Colonic mucosa (tissue), 4 donors: Measurements from ENCODE around the gene ABLIM1. TPM values are rescaled to one million over a fixed set of nuclear protein-coding genes. Genes with fewer than 3 reads are reported as not detected.
A peak's percentile ranks its signal among the peaks of the same experiment; 100 is the strongest.
"Not testable (repeated sequence)": the region's sequence is repeated elsewhere in the genome, so short reads cannot be mapped to it uniquely, and the experiment has no call there.

ENCODE experiments used
- DNase-seq: peaks from one replicate; pipeline ENCODE4 v3.0.0-alpha.2; 2020
- H3K27ac ChIP-seq: fragments of 200-600 bp; one replicate; pipeline ENCODE4 v1.8.0; 2021
- H3K27me3 ChIP-seq: fragments of 200-600 bp; one replicate; pipeline ENCODE4 v1.8.0; 2021
- H3K36me3 ChIP-seq: fragments of 200-600 bp; one replicate; pipeline ENCODE4 v1.8.0; 2021
- H3K4me1 ChIP-seq: fragments of 200-600 bp; one replicate; pipeline ENCODE4 v1.8.0; 2021; ENCODE audit warnings: mild to moderate bottlenecking
- H3K4me3 ChIP-seq: fragments of 200-600 bp; one replicate; pipeline ENCODE4 v1.8.0; 2021
- H3K9ac ChIP-seq, 2 donors: one replicate each; pipeline ENCODE4 v1.7.0; 2013; ENCODE audit warnings: control low read depth in 2 of 2, low read depth in 2 of 2, low read length in 2 of 2
- H3K9me3 ChIP-seq: fragments of 200-600 bp; one replicate; pipeline ENCODE4 v1.8.0; 2021
- intact Hi-C: fragments of 100-400 bp; cut with DNase I; formaldehyde crosslinking; loops from one replicate; pipeline ENCODE4 v1.14.1; 2022
- total RNA-seq, 2 donors: library from RNA; stranded (reverse); fragmentation: NEBNext Ultra II Directional in 1 of 2; extraction: Animal tissue kit (Norgen Biotek cat#: 25700) in 1 of 2; gene quantifications; one replicate each; pipeline ENCODE4 v1.2.1, GENCODE V29; 2021
- TF ChIP-seq, protein P1 (sequence below): fragments of 200-600 bp; IDR thresholded peaks from one replicate; pipeline ENCODE4 v1.8.0; 2022; ENCODE audit warnings: antibody characterized with exemption, mild to moderate bottlenecking
- donor health status: healthy.
- donor health status: DM: no; HTN: no; CAD: no.
- donor health status: DM: no; HTN: no; CAD: no.

The ABLIM1 gene
- total RNA-seq, 2 donors from 2014 or later, result 118 to 131 TPM

DNA sequence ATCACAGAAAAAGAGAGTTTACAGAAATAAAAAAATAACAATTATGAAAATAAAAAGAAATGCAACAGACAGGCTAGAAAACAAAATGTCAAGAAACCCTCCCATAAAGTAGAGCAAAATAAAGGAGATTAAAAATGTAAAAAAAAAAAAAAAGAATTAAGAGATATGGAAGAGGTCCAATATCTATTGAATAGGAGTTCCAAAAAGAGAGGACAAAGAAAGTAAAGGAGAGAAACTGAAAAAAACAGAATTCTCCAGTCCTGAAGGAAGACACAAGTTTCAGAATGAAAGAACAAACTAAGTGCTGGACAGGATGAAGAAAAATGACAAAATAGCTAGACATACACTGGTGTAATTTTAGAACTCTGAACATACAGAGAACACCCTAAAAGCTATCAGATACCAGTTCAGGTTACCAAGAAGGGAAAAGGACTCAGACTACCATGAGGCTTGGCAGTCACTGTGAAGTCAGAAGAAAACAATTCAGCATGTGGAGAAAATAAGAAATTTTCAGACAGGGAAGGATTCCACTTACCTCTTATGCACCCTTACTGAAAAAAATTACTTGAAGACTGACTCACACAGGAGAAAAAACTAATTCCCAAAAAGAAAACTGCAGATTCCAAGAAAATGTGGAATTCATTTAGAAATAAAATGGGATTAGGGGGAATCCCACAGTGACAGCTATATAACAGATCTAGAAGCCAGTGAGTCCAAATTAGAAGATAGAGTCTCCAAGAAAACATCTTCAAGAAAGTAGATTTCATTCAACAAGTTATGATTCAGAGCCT is 40.4 kb upstream of the ABLIM1 start:
- TF ChIP-seq, protein P1, sequence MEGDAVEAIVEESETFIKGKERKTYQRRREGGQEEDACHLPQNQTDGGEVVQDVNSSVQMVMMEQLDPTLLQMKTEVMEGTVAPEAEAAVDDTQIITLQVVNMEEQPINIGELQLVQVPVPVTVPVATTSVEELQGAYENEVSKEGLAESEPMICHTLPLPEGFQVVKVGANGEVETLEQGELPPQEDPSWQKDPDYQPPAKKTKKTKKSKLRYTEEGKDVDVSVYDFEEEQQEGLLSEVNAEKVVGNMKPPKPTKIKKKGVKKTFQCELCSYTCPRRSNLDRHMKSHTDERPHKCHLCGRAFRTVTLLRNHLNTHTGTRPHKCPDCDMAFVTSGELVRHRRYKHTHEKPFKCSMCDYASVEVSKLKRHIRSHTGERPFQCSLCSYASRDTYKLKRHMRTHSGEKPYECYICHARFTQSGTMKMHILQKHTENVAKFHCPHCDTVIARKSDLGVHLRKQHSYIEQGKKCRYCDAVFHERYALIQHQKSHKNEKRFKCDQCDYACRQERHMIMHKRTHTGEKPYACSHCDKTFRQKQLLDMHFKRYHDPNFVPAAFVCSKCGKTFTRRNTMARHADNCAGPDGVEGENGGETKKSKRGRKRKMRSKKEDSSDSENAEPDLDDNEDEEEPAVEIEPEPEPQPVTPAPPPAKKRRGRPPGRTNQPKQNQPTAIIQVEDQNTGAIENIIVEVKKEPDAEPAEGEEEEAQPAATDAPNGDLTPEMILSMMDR, result no peak
- Histone ChIP-seq H3K4me3 (no peak overlapping the region), H3K4me1 (no peaks in the 10 kb centered on the region), H3K36me3 (no peaks in the 10 kb centered on the region), H3K9me3 (no peaks in the 10 kb centered on the region), H3K27ac (no peak overlapping the region), H3K9ac (no peak overlapping the region), H3K27me3 (no peaks in the 10 kb centered on the region)
- DNase-seq, result no peak
- intact Hi-C loops, result loop anchor here (10.0 kb wide), 1 partner anchor 54 kb away; no protein-coding TSS in a partner anchor

DNA sequence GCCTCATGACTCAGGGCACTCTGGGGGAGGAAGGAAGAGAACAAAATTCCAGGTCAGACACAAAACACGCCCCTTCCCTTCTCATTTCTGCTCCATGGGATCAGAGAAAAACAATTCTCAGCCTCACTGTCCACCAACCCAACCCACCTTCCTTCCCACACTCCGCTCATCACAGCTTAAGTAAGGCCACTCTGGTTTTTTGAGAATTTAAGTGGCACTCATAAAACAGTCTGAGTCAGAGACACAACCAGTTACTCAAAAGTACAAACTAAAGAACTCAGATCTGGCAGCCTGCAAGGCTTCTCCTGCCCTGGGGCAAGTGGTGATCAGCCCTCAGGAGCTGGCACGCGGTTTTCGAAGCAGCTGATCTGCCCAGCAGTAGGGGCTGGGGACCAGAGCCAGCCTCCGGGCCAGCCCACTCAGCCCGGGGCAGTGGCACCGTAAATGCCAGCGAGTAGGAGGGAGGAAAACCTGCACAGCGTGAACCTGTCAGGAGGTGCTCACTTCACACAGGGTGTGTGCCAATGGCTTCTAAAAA is 39.1 kb upstream of the ABLIM1 start:
- TF ChIP-seq, protein P1, result no peak
- Histone ChIP-seq H3K36me3 (no peaks in the 10 kb centered on the region), H3K9me3 (no peaks in the 10 kb centered on the region), H3K27ac (no peak overlapping the region), H3K4me3 (no peak overlapping the region), H3K27me3 (no peaks in the 10 kb centered on the region), H3K4me1 (no peaks in the 10 kb centered on the region), H3K9ac (no peak overlapping the region)
- intact Hi-C loops, result loop anchor here (10.0 kb wide), 1 partner anchor 52 kb away; no protein-coding TSS in a partner anchor
- DNase-seq, result no peak

DNA sequence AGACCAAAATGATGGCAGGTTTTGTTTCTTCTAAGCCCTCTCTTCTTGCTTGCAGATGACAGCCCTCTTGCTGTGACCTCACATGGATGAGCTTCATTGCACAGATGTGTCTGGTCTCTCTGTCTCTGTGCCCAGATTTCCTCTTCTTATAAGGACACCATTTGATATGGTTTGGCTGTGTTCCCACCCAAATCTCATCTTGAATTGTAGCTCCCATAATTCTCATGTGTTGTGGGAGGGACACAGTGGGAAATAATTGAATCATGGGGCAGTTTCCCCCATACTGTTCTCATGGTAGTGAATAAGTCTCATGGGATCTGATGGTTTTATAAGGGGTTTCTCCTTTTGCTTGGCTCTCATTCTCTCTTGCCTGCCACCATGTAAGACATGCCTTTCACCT is 38.2 kb upstream of the ABLIM1 start:
- H3K27ac ChIP-seq, result not testable (repeated sequence)

DNA sequence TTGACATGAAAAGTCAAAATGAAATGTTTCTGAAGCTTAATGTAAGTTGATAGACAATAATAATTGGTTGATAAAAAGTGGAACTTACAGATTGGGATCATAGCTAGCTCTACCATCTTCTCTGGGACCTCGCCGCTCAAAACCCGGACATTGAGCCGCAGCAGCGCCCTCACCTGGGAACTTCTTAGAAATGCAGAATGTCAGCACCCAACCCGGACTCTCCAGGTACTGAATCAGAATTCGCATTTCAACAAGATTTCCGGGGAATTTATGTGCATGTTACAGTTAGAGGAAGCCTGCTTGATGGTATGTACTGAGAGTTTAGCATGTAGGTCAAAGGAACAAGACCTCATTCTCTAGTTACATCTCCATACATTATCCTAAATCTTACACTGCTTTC is 36.7 kb upstream of the ABLIM1 start:
- Histone ChIP-seq H3K27me3 (no peaks in the 10 kb centered on the region), H3K4me1 (no peaks in the 10 kb centered on the region), H3K36me3 (no peaks in the 10 kb centered on the region), H3K9ac (no peak overlapping the region), H3K9me3 (no peaks in the 10 kb centered on the region), H3K4me3 (no peak overlapping the region), H3K27ac (no peak overlapping the region)
- TF ChIP-seq, protein P1, result peak; percentile 48
- intact Hi-C loops, result loop anchor here (2.0 to 10.0 kb wide), 2 partner anchors 50 to 144 kb away; no protein-coding TSS in a partner anchor
- DNase-seq, result peak; percentile 52

More for the DNA sequence above, 38.2 kb upstream of the ABLIM1 start:
- H3K9ac ChIP-seq, H3K4me1 ChIP-seq, H3K9me3 ChIP-seq, DNase-seq, H3K27me3 ChIP-seq, H3K4me3 ChIP-seq, H3K36me3 ChIP-seq: not testable (repeated sequence)
- intact Hi-C loops, result loop anchor here (10.0 kb wide), 1 partner anchor 52 kb away; no protein-coding TSS in a partner anchor

DNA sequence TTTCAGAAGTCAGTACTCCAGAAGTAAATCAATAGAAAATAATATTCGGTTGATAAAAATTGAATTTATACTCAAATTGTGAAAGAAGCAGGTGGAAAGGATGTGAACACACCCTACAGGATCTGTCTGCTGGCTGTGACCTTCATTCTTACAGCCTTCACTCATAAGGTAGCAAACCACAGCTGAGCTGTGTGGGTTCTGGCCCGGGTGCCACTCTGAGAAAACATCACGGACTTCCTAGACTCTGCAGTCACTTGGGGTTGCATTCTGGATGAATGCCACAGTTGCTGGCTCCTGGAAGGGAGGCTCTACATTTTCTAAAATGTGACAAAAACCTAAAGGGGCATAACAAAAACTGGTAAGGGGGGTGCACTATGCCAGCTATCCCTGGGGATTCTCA is 36.0 kb upstream of the ABLIM1 start:
- no peak overlapping the region for H3K27ac ChIP-seq
- DNase-seq, result no peak
- TF ChIP-seq, protein P1, result no peak
- intact Hi-C loops, result loop anchor here (2.0 to 10.0 kb wide), 2 partner anchors 49 to 143 kb away; no protein-coding TSS in a partner anchor
- no peak overlapping the region for H3K9ac ChIP-seq
- no peak overlapping the region for H3K4me3 ChIP-seq
- no peaks in the 10 kb centered on the region for H3K27me3 ChIP-seq
- no peaks in the 10 kb centered on the region for H3K9me3 ChIP-seq
- H3K4me1 ChIP-seq, result no peaks in the 10 kb centered on the region
- no peaks in the 10 kb centered on the region for H3K36me3 ChIP-seq
